PC-9 (cell line): ENCODE results near the gene SLC6A17. TPM values are rescaled to one million over a fixed set of nuclear protein-coding genes. Genes with fewer than 3 reads are reported as not detected.
A peak's percentile ranks its signal among the peaks of the same experiment; 100 is the strongest.

Experiments
- BruUV-seq: library from RNA; stranded (reverse); fragments of 400-500 nt; replicated peaks from 2 replicates; lab custom pipeline; 2021; lab: Mats Ljungman, UMichigan
- CTCF ChIA-PET: fragments of 300-600 bp; sonication (Branson Sonifier 250); formaldehyde crosslinking; loops from one replicate; lab custom pipeline; 2022; ENCODE audit warnings: antibody characterized with exemption; lab: Charles Lee
- POLR2A ChIA-PET: fragments of 300-600 bp; sonication (Branson Sonifier 250); formaldehyde crosslinking; loops from one replicate; lab custom pipeline; 2022; ENCODE audit warnings: antibody characterized with exemption; ENCODE audit not compliant: unreplicated experiment; lab: Charles Lee
- DNase-seq, 2 experiments: peaks; one replicate each; pipeline versions ENCODE4 v3.0.0 to v3.0.0-alpha.2; 2015 to 2022; ENCODE audit warnings: mixed read lengths in 1 of 2
- H2AFZ ChIP-seq: fragments of 200-600 bp; sonication (generic); 2 replicates; pipeline ENCODE4 v1.8.1; 2017; ENCODE audit warnings: antibody characterized with exemption
- H3F3A ChIP-seq: fragments of 200-600 bp; sonication (generic); 2 replicates; pipeline ENCODE4 v1.8.1; 2017; ENCODE audit warnings: antibody characterized with exemption, mild to moderate bottlenecking, low read depth; ENCODE audit not compliant: insufficient read depth
- H3K27ac ChIP-seq: fragments of 200-600 bp; sonication (generic); 2 replicates; pipeline ENCODE4 v1.6.1; 2016; ENCODE audit warnings: mixed run types
- H3K27me3 ChIP-seq: fragments of 200-600 bp; sonication (generic); 2 replicates; pipeline ENCODE4 v1.6.1; 2016; ENCODE audit warnings: low read depth, mixed run types; ENCODE audit not compliant: insufficient read depth
- H3K36me3 ChIP-seq: fragments of 200-600 bp; sonication (generic); 2 replicates; pipeline ENCODE4 v1.6.1; 2016; ENCODE audit warnings: low read depth, mixed run types
- H3K4me1 ChIP-seq: fragments of 200-600 bp; sonication (generic); replicated peaks from 2 replicates; pipeline ENCODE4 v1.6.1; 2016; ENCODE audit warnings: mixed run types; ENCODE audit not compliant: insufficient read depth
- H3K4me2 ChIP-seq: fragments of 200-600 bp; sonication (generic); 2 replicates; pipeline ENCODE4 v1.6.1; 2017; ENCODE audit warnings: mixed run types
- H3K4me3 ChIP-seq: fragments of 200-600 bp; sonication (generic); 2 replicates; pipeline ENCODE4 v1.6.1; 2016; ENCODE audit warnings: mixed run types
- H3K79me2 ChIP-seq: fragments of 200-600 bp; sonication (generic); 2 replicates; pipeline ENCODE4 v1.6.1; 2017; ENCODE audit warnings: low read depth, mixed run types
- H3K9me2 ChIP-seq: fragments of 200-600 bp; sonication (generic); 2 replicates; pipeline ENCODE4 v1.8.1; 2017; ENCODE audit warnings: mild to moderate bottlenecking; ENCODE audit not compliant: insufficient read depth
- H3K9me3 ChIP-seq: fragments of 200-600 bp; sonication (generic); 2 replicates; pipeline ENCODE4 v1.8.1; 2016; ENCODE audit warnings: low read depth; ENCODE audit not compliant: insufficient read depth
- H4K20me1 ChIP-seq: fragments of 200-600 bp; sonication (generic); 2 replicates; pipeline ENCODE4 v1.8.1; 2017; ENCODE audit not compliant: insufficient read depth
- CTCF ChIP-seq: fragments of 200-600 bp; sonication (generic); conservative IDR thresholded peaks from 2 replicates; pipeline ENCODE4 v1.6.1; 2017; ENCODE audit warnings: mixed run types, antibody characterized with exemption, mild to moderate bottlenecking, moderate library complexity
- EZH2 ChIP-seq: fragments of 200-600 bp; sonication (generic); IDR thresholded peaks from 2 replicates; pipeline ENCODE4 v1.8.0; 2017; ENCODE audit warnings: antibody characterized with exemption, low read depth
- intact Hi-C: fragments of 100-400 bp; cut with micrococcal nuclease; formaldehyde crosslinking; loops from one replicate; pipeline ENCODE4 v1.10.0; 2022; ENCODE audit not compliant: unreplicated experiment
- total RNA-seq: library from RNA; stranded (reverse); gene quantifications from 2 replicates; pipeline ENCODE4 v1.2.3, GENCODE V29; 2021

The SLC6A17 gene
- total RNA-seq, 1 experiment from 2014 or later: 4.5 TPM

DNA sequence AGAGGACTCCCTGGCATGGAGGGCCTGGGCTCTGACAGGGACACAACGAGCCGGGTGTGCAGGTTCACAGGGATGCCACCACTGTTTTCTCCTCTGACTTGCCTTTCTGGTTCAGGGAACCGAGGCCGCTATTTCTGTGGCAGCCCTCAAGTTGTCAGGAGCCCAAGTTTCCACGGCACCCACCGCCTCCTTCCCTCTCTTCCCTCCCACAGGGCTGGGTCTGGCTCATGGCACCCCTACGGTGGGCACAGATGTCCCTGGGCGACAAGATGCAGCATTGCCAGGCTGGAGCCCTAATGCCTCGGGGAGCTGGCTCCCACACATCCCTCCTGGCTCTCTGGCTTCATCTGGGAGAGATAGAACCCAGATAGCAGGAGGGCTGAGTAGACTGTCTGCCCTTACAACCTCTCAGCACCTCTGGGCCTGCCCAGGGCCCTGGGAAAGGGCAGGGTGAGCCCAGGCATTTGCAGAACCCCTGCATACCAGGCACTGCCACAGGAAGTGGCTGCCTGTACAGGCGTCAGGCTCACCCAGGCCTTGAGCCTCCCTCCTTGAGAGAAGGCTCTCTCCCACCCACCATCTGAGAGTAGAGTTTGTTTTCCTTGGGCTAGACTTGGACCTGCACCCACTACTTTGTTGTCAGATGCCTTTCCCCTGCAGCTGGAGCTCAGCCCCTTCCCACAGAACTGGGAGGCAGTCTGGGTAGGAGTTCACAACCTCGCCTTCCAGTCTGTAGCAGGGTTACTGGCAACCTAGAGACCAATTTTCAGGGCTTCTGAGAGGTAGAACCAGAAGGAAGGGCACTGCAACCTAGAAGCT lies 80.3 kb downstream of the SLC6A17 start:
- CTCF ChIA-PET: no interaction called here
- no peaks in the 10 kb centered on the region for H3K27me3 ChIP-seq
- intact Hi-C loops: no loop called here
- no peak overlapping the region for H2AFZ ChIP-seq
- H3K27ac ChIP-seq: peak overlapping the region; percentile 70
- H3K9me3 ChIP-seq: no peaks in the 10 kb centered on the region
- BruUV-seq: no TSS peak
- POLR2A ChIA-PET: no interaction called here
- H3K4me1 ChIP-seq: peaks cover 72% of the 10 kb centered on the region
- H3K4me2 ChIP-seq: peak overlapping the region; percentile 87
- H3F3A ChIP-seq: peaks cover 62% of the 10 kb centered on the region
- H3K79me2 ChIP-seq: no peaks in the 10 kb centered on the region
- no peak for TF ChIP-seq EZH2
- no peak for TF ChIP-seq CTCF
- H3K9me2 ChIP-seq: no peaks in the 10 kb centered on the region
- DNase-seq: no peak
- H3K4me3 ChIP-seq: peak overlapping the region; percentile 34; the same call in 1 of the 2 replicates
- H4K20me1 ChIP-seq: no peaks in the 10 kb centered on the region
- peaks cover 10% of the 10 kb centered on the region for H3K36me3 ChIP-seq

DNA sequence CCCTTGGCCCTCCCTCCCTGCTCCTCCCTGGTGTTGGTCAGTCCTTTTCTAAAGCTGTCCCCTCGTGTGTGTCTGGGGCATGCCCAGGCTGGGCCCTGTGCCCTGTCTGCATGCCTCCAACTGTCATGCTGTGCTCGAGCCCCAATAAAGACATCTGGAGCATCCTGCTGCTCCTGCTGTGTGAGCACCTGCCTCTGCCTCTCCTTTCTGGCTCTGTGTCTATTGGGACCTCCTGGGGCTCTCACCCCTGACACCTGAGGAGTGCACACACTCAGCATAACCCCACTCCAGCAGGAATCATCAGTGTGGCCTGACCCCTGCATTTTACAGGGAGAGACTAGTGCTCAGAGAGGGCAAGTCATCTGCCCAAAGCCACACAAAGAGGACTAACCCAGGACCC lies 83.6 kb downstream of the SLC6A17 start:
- no peak overlapping the region for H2AFZ ChIP-seq
- no peaks in the 10 kb centered on the region for H3K9me3 ChIP-seq
- no peaks in the 10 kb centered on the region for H3K9me2 ChIP-seq
- H3K27ac ChIP-seq: no peak overlapping the region
- TF ChIP-seq EZH2: no peak
- TF ChIP-seq CTCF: no peak
- peaks cover 73% of the 10 kb centered on the region for H3K4me1 ChIP-seq
- H3K4me3 ChIP-seq: no peak overlapping the region
- H3K27me3 ChIP-seq: no peaks in the 10 kb centered on the region
- peaks cover 63% of the 10 kb centered on the region for H3F3A ChIP-seq
- ChIA-PET POLR2A (no interaction called here), CTCF (no interaction called here)
- no TSS peak for BruUV-seq
- DNase-seq: no peak
- H3K79me2 ChIP-seq: no peaks in the 10 kb centered on the region
- H3K36me3 ChIP-seq: peaks cover 10% of the 10 kb centered on the region
- H3K4me2 ChIP-seq: no peak overlapping the region
- no peaks in the 10 kb centered on the region for H4K20me1 ChIP-seq
- intact Hi-C loops: no loop called here

DNA sequence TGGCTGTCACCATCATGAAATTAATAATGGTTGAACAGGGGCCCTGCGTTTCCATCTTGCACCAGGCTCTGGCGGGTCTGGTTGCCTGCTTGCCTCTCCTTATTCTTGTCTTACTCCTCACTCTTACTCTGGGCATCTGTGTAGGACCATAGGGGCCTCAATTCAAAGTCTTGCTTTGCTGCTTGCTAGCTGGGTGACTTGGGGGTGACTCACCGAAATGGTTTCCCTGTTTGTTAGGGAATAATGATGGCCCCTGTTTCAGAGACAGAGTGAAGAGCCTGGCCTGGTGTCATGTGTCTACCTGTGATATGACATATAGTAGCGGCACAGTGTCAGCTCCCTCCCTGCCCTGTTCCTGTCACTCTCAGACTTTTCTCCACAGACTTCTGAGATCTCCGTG lies 84.4 kb downstream of the SLC6A17 start:
- Histone ChIP-seq H3K79me2 (no peaks in the 10 kb centered on the region), H3F3A (peaks cover 54% of the 10 kb centered on the region), H3K9me2 (no peaks in the 10 kb centered on the region), H3K4me2 (peak overlapping the region; percentile 58), H3K4me1 (peaks cover 66% of the 10 kb centered on the region), H3K27me3 (no peaks in the 10 kb centered on the region), H3K27ac (peak overlapping the region; percentile 89), H3K36me3 (peaks cover 10% of the 10 kb centered on the region), H4K20me1 (no peaks in the 10 kb centered on the region), H3K4me3 (no peak overlapping the region), H3K9me3 (no peaks in the 10 kb centered on the region), H2AFZ (no peak overlapping the region)
- no TSS peak for BruUV-seq
- ChIA-PET POLR2A (no interaction called here), CTCF (no interaction called here)
- no peak for DNase-seq
- intact Hi-C loops: no loop called here
- TF ChIP-seq CTCF (no peak), EZH2 (no peak)
